NB4 (cell line): ENCODE measurements around the gene HIC1.
A peak's percentile ranks its signal among the peaks of the same experiment; 100 is the strongest.

Experiments
- DNase-seq: peaks from one replicate; pipeline ENCODE4 v3.0.0; 2010; ENCODE audit warnings: low read depth
- H3K4me3 ChIP-seq: one replicate; pipeline ENCODE4 v1.5.1; 2011; ENCODE audit warnings: mild to moderate bottlenecking, low read depth, low read length, moderate library complexity
- MYC ChIP-seq: IDR thresholded peaks from 2 replicates; pipeline ENCODE4 v1.6.1; 2011; ENCODE audit warnings: low read depth, low read length
- POLR2A ChIP-seq: IDR thresholded peaks from 2 replicates; pipeline ENCODE4 v1.6.1; 2011; ENCODE audit warnings: mild to moderate bottlenecking; ENCODE audit not compliant: insufficient read length; ENCODE audit errors: extremely low read depth
- TF ChIP-seq, protein P1 (sequence below): IDR thresholded peaks from 2 replicates; pipeline ENCODE4 v1.6.1; 2011; ENCODE audit warnings: low read depth, low read length
- TF ChIP-seq, protein P2 (sequence below): IDR thresholded peaks from one replicate; pipeline ENCODE4 v1.5.1; 2012; ENCODE audit warnings: low read depth, low read length

Gene HIC1

DNA sequence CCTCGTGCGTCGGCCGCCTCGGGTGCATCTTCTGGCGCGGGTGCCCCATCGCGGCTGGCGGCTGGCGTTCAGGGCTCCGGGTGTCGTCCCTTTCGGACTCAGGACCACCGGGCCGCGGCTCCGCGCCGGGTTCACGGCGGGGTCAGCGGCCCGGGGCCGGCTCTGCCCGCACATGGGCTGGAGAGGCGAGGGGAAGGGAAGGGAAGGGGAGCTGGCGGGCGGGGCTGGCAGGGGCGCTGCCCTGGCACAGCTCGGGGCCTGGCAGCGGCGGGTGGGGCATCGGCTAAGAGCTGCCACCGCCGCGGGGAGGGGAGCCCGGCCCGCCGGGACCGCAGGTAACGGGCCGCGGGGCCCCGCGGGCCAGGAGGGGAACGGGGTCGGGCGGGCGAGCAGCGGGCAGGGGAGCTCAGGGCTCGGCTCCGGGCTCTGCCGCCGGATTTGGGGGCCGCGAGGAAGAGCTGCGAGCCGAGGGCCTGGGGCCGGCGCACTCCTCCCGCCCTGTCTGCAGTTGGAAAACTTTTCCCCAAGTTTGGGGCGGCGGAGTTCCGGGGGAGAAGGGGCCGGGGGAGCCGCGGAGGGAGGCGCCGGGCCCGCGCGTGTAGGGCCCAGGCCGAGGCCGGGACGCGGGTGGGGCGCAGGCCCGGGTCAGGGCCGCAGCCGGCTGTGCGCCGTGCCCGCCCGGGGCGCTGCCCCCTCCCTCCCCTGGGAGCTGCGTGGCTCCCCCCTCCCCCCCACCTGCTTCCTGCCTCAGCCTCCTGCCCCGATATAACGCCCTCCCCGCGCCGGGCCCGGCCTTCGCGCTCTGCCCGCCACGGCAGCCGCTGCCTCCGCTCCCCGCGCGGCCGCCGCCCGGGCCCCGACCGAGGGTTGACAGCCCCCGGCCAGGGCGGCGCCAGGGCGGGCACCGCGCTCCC lies 646 bp downstream of the HIC1 start:
- peak; percentile 34 for DNase-seq
- H3K4me3 ChIP-seq: no peak overlapping the region
- TF ChIP-seq, protein P1, sequence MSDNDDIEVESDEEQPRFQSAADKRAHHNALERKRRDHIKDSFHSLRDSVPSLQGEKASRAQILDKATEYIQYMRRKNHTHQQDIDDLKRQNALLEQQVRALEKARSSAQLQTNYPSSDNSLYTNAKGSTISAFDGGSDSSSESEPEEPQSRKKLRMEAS: no peak
- TF ChIP-seq MYC: no peak
- TF ChIP-seq POLR2A: no peak
- TF ChIP-seq, protein P2, sequence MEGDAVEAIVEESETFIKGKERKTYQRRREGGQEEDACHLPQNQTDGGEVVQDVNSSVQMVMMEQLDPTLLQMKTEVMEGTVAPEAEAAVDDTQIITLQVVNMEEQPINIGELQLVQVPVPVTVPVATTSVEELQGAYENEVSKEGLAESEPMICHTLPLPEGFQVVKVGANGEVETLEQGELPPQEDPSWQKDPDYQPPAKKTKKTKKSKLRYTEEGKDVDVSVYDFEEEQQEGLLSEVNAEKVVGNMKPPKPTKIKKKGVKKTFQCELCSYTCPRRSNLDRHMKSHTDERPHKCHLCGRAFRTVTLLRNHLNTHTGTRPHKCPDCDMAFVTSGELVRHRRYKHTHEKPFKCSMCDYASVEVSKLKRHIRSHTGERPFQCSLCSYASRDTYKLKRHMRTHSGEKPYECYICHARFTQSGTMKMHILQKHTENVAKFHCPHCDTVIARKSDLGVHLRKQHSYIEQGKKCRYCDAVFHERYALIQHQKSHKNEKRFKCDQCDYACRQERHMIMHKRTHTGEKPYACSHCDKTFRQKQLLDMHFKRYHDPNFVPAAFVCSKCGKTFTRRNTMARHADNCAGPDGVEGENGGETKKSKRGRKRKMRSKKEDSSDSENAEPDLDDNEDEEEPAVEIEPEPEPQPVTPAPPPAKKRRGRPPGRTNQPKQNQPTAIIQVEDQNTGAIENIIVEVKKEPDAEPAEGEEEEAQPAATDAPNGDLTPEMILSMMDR: no peak

GRCh38 chr17:2056206-2057174 lies 1.6 kb downstream of the HIC1 start:
- TF ChIP-seq MYC (no peak), POLR2A (no peak)
- TF ChIP-seq, protein P2: no peak
- TF ChIP-seq, protein P1: no peak
- no peak overlapping the region for H3K4me3 ChIP-seq

GRCh38 chr17:2057175-2057759 lies 2.4 kb downstream of the HIC1 start:
- TF ChIP-seq, protein P1: no peak
- TF ChIP-seq, protein P2: no peak
- no peak overlapping the region for H3K4me3 ChIP-seq
- DNase-seq: no peak

More at GRCh38 chr17:2056206-2057174, 1.6 kb downstream of the HIC1 start:
- no peak for DNase-seq

- DNase-seq: no peak
- TF ChIP-seq POLR2A: no peak
- TF ChIP-seq, protein P1: no peak
- TF ChIP-seq, protein P2: no peak
- H3K4me3 ChIP-seq: no peak overlapping the region
Measured at GRCh38 chr17:2057760-2058585, 3.1 kb downstream of the HIC1 start.
